H1 (cell line): ENCODE results near the gene KCNJ2. TPM values are rescaled to one million over a fixed set of nuclear protein-coding genes. Genes with fewer than 3 reads are reported as not detected.

Experiments used
- BACH1 ChIP-seq: IDR thresholded peaks from 2 replicates; pipeline ENCODE4 v1.6.1; 2012; ENCODE audit warnings: low read length, improper control_type of control experiment
- CHD1 ChIP-seq: IDR thresholded peaks from 2 replicates; pipeline ENCODE4 v1.6.1; 2012; ENCODE audit warnings: low read depth, low read length, improper control_type of control experiment
- CHD2 ChIP-seq: IDR thresholded peaks from 2 replicates; pipeline ENCODE4 v1.6.1; 2012; ENCODE audit warnings: low read length, improper control_type of control experiment
- CHD7 ChIP-seq: fragments of 300-600 bp; sonication (generic); IDR thresholded peaks from 2 replicates; pipeline ENCODE4 v1.7.1; 2012; ENCODE audit warnings: low read length, moderate library complexity, mild to moderate bottlenecking, inconsistent platforms; ENCODE audit not compliant: insufficient replicate concordance
- E2F6 ChIP-seq: IDR thresholded peaks from 2 replicates; pipeline ENCODE4 v1.6.1; 2012; ENCODE audit warnings: inconsistent platforms
- GTF2F1 ChIP-seq: IDR thresholded peaks from 2 replicates; pipeline ENCODE4 v1.6.1; 2012; ENCODE audit warnings: low read depth, low read length, improper control_type of control experiment, borderline replicate concordance
- KDM1A ChIP-seq: fragments of 200-600, 300-600 bp; sonication (generic); IDR thresholded peaks from 2 replicates; pipeline ENCODE4 v1.7.1; 2016; ENCODE audit warnings: mild to moderate bottlenecking, low read length, borderline replicate concordance
- KDM4A ChIP-seq: IDR thresholded peaks from one replicate; pipeline ENCODE4 v1.7.1; 2012; ENCODE audit warnings: low read depth, mild to moderate bottlenecking, moderate library complexity, low read length, inconsistent platforms; ENCODE audit not compliant: severe bottlenecking
- SP1 ChIP-seq: IDR thresholded peaks from 2 replicates; pipeline ENCODE4 v1.6.1; 2011; ENCODE audit warnings: low read depth, low read length
- SP2 ChIP-seq: IDR thresholded peaks from 2 replicates; pipeline ENCODE4 v1.6.1; 2012; ENCODE audit warnings: mild to moderate bottlenecking, low read length, inconsistent platforms
- SRF ChIP-seq: IDR thresholded peaks from 2 replicates; pipeline ENCODE4 v1.6.1; 2011; ENCODE audit warnings: mild to moderate bottlenecking, low read depth, low read length, moderate library complexity
- TCF12 ChIP-seq: IDR thresholded peaks from 2 replicates; pipeline ENCODE4 v1.6.1; 2011; ENCODE audit warnings: low read depth, mild to moderate bottlenecking, low read length
- polyA plus RNA-seq, 7 experiments: library from polyadenylated mRNA; depleted of rRNA in 3 of 7; stranded (reverse) in 5 of 7; unstranded in 2 of 7; fragments of >200 nt in 5 of 7; fragments of 200-250 nt in 2 of 7; gene quantifications; 1 replicate in 5 of 7; 2 replicates in 1 of 7; 4 replicates in 1 of 7; pipeline versions ENCODE4 v1.2.1 to v1.2.3, GENCODE V29; 2011 to 2013; ENCODE audit warnings: missing spikeins in 2 of 7, mixed read lengths in 2 of 7
- total RNA-seq: library from RNA; stranded (reverse); fragmentation: NEBNext Ultra II Directional; extraction: Animal tissue kit (Norgen Biotek cat#: 25700); gene quantifications from 2 replicates; pipeline ENCODE4 v1.2.1, GENCODE V29; 2021

KCNJ2 gene
- total and polyA plus RNA-seq, 2 of the 8 experiments (the other 6 are each of a cell fraction or from before 2014, with no cell fraction given), result 0.23 to 0.76 TPM

- no peak for TF ChIP-seq CHD7
- TF ChIP-seq SP2, result no peak
- no peak for TF ChIP-seq SP1
- TF ChIP-seq GTF2F1, result no peak
- TF ChIP-seq CHD2, result no peak
- TF ChIP-seq SRF, result no peak
- TF ChIP-seq CHD1, result no peak
- no peak for TF ChIP-seq BACH1
- TF ChIP-seq TCF12, result no peak
- TF ChIP-seq KDM4A, result no peak
- TF ChIP-seq E2F6, result no peak
- TF ChIP-seq KDM1A, result no peak
Measured at GRCh38 chr17:70185285-70185684, 16.0 kb downstream of the KCNJ2 start (continued).
